K562 (cell line): ENCODE measurements around the gene DVL2. TPM values are rescaled to one million over a fixed set of nuclear protein-coding genes. Genes with fewer than 3 reads are reported as not detected.
A peak's percentile ranks its signal among the peaks of the same experiment; 100 is the strongest.

Source experiments
- CHD2 ChIP-seq: IDR thresholded peaks from 2 replicates; pipeline ENCODE4 v1.6.1; 2011; ENCODE audit warnings: low read depth, low read length
- DMBX1 ChIP-seq: fragments of 250-450 bp; sonication (Bioruptor Pico); IDR thresholded peaks from 2 replicates; pipeline ENCODE4 v1.8.0; 2022; ENCODE audit warnings: inconsistent platforms, mild to moderate bottlenecking, moderate library complexity, borderline replicate concordance
- FOXK1 ChIP-seq: sonication (generic); formaldehyde crosslinking; IDR thresholded peaks from 2 replicates; pipeline ENCODE4 v1.8.0; 2022; ENCODE audit warnings: missing genetic modification reagents, mild to moderate bottlenecking, borderline replicate concordance
- HSF4 ChIP-seq: fragments of 250-450 bp; sonication (Bioruptor Pico); IDR thresholded peaks from 2 replicates; pipeline ENCODE4 v2.1.2; 2022; ENCODE audit warnings: mild to moderate bottlenecking, moderate library complexity, borderline replicate concordance
- MBD2 ChIP-seq: sonication (generic); IDR thresholded peaks from 2 replicates; pipeline ENCODE4 v1.6.1; 2016; ENCODE audit warnings: low read depth, borderline replicate concordance
- NCOA1 ChIP-seq: fragments of 450-650 bp; IDR thresholded peaks from 2 replicates; pipeline ENCODE4 v1.6.1; 2016; ENCODE audit warnings: low read depth
- NKRF ChIP-seq: fragments of 450-650 bp; IDR thresholded peaks from 2 replicates; pipeline ENCODE4 v1.6.1; 2016; ENCODE audit warnings: borderline replicate concordance
- VEZF1 ChIP-seq: fragments of 200-800 bp; sonication (Bioruptor generic); IDR thresholded peaks from 2 replicates; pipeline ENCODE4 v1.6.1; 2017; ENCODE audit warnings: missing genetic modification characterization, missing compliant biosample characterization
- ZKSCAN8 ChIP-seq: fragments of 200-800 bp; sonication (Bioruptor generic); IDR thresholded peaks from 2 replicates; pipeline ENCODE4 v1.6.1; 2016; ENCODE audit warnings: missing genetic modification characterization, missing compliant biosample characterization
- ZNF318 ChIP-seq, 2 experiments: fragments of 450-650 bp; IDR thresholded peaks; 2 replicates each; pipeline ENCODE4 v1.6.1; 2016; ENCODE audit warnings: mild to moderate bottlenecking in 2 of 2, borderline replicate concordance in 1 of 2, low read depth in 1 of 2, moderate library complexity in 1 of 2
- ZNF57 ChIP-seq: fragments of 450-650 bp; formaldehyde crosslinking; IDR thresholded peaks from 2 replicates; pipeline ENCODE4 v1.4.0; 2020; ENCODE audit warnings: mild to moderate bottlenecking, moderate library complexity
- polyA plus RNA-seq, 8 experiments: library from polyadenylated mRNA; depleted of rRNA in 4 of 8; stranded (reverse) in 5 of 8; unstranded in 3 of 8; fragments of >200 nt; fragmentation: Nextera tagmentation in 2 of 8; fragmentation: Illumina TruSeq in 1 of 8; extraction: Ambion mirVana in 2 of 8; extraction: Trizol in 1 of 8; gene quantifications; 2 replicates each; pipeline versions ENCODE4 v1.2.1 to v1.2.3, GENCODE V29; 2011 to 2014; ENCODE audit warnings: inconsistent platforms in 1 of 8, missing spikeins in 1 of 8
- total RNA-seq, 7 experiments: library from RNA; depleted of rRNA in 6 of 7; stranded (reverse); fragments of >200 nt in 6 of 7; fragmentation: Illumina TruSeq in 2 of 7; extraction: Trizol in 2 of 7; gene quantifications; 2 replicates each; pipeline versions ENCODE4 v1.2.1 to v1.2.3, GENCODE V29; 2011 to 2021; ENCODE audit warnings: low replicate concordance in 1 of 7

DVL2 gene
- total and polyA plus RNA-seq, 9 of the 15 experiments (the other 6 are each of a cell fraction or from before 2014, with no cell fraction given) = 1.3 to 49.5 (median 24.3) TPM

GRCh38 chr17:7214300-7215135, 19.8 kb downstream of the DVL2 start (continued):
- TF ChIP-seq ZNF318 (IDR thresholded peaks at IDR 0.05; ENCODE audit: borderline replicate concordance in 1 of 2, low read depth in 1 of 2) (no peak), ZNF57 (CRISPR knock-in tag) (no peak), FOXK1 (no peak), HSF4 (CRISPR knock-in tag) (no peak), VEZF1 (CRISPR knock-in tag) (peak; percentile 92), NKRF (no peak), MBD2 (0 out of 2 replicates have a peak, but pooled peaks have one; percentile 57), NCOA1 (no peak), ZKSCAN8 (CRISPR knock-in tag) (no peak), DMBX1 (CRISPR knock-in tag) (no peak), CHD2 (0 out of 2 replicates have a peak, but pooled peaks have one; percentile 21)
